ENCODE data around the gene VASN. TPM values are rescaled to one million over a fixed set of nuclear protein-coding genes. Genes with fewer than 3 reads are reported as not detected.
A peak's percentile ranks its signal among the peaks of the same experiment; 100 is the strongest.

The VASN gene
- total and polyA plus RNA-seq, 9 of the 15 experiments (the other 6 are each of a cell fraction or from before 2014, with no cell fraction given): 0.01 to 2.5 (median 0.41) TPM; not detected in 1

DNA sequence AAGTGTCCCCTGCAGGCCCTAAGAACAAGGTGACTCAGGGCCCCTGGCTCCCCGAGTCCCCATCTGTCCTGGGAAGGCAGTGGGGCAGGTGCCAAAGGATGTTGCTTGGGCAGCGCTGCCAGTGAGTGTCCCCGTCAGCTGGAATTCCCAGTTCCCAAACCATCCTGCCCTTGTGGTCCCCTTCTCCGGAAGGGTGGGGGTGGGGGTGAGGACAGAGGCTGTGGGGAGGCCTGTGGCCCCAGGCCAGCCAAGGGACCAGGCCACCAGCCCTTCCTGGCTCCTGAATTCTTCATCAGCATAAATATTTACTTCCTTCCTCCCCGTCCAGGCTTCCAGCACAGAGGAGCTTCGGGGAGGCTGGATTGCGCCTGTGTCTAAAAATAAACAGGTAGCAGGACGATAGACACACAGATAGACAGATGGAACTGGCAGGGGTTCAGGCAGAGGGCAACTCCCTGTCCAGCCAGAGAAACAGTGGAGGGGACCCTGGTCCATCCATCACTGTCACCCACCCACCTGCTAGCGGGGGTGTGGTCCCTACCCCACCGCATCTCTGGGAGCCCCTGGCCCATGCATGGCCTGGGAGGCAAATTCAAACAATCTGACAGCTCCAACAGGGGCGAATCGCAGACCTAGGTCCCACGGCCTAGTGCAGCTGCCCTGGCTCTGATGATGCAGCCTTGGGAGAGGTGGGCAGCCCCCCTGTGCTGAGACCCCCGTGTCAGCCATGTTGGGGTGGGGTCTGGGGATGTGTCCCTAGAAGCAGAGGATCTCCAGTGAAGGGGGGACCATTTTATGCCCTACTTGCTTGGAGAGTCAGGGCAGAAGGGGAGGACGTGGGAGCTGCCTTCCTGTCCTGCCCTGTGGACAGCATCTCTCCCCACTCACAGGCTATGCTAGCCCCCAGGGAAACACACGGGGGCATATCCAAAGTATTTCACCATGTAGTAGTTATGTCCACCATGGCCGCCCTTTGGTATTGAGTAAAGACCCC lies 42.6 kb upstream of the VASN start (continued):
- TF ChIP-seq, protein P1, sequence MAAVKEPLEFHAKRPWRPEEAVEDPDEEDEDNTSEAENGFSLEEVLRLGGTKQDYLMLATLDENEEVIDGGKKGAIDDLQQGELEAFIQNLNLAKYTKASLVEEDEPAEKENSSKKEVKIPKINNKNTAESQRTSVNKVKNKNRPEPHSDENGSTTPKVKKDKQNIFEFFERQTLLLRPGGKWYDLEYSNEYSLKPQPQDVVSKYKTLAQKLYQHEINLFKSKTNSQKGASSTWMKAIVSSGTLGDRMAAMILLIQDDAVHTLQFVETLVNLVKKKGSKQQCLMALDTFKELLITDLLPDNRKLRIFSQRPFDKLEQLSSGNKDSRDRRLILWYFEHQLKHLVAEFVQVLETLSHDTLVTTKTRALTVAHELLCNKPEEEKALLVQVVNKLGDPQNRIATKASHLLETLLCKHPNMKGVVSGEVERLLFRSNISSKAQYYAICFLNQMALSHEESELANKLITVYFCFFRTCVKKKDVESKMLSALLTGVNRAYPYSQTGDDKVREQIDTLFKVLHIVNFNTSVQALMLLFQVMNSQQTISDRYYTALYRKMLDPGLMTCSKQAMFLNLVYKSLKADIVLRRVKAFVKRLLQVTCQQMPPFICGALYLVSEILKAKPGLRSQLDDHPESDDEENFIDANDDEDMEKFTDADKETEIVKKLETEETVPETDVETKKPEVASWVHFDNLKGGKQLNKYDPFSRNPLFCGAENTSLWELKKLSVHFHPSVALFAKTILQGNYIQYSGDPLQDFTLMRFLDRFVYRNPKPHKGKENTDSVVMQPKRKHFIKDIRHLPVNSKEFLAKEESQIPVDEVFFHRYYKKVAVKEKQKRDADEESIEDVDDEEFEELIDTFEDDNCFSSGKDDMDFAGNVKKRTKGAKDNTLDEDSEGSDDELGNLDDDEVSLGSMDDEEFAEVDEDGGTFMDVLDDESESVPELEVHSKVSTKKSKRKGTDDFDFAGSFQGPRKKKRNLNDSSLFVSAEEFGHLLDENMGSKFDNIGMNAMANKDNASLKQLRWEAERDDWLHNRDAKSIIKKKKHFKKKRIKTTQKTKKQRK (IDR thresholded peaks at IDR 0.05; ENCODE audit: borderline replicate concordance, low read depth, low read length): no peak
- TF ChIP-seq ZBTB7A (IDR thresholded peaks at IDR 0.05; ENCODE audit: borderline replicate concordance, control insufficient read depth, low read depth, low read length) (peak; percentile 18; the same call in 1 of the 2 replicates), CSDE1 (IDR thresholded peaks at IDR 0.05) (no peak), GABPB1 (CRISPR knock-in tag; IDR thresholded peaks at IDR 0.05) (no peak), ZNF79 (CRISPR knock-in tag; IDR thresholded peaks at IDR 0.05; ENCODE audit: low read depth) (no peak), MTF1 (CRISPR knock-in tag; IDR thresholded peaks at IDR 0.05; ENCODE audit: borderline replicate concordance) (no peak), EP400 (IDR thresholded peaks at IDR 0.05) (no peak), HEY1 (CRISPR knock-in tag; IDR thresholded peaks at IDR 0.05; ENCODE audit: borderline replicate concordance) (no peak), ZNF12 (CRISPR knock-in tag; IDR thresholded peaks at IDR 0.05) (no peak), ZNF696 (CRISPR knock-in tag; conservative IDR thresholded peaks at IDR 0.05) (no peak), STAT5A (IDR thresholded peaks at IDR 0.05; ENCODE audit: borderline replicate concordance, low read length) (no peak)

Measured in K562 (cell line).